SU-DHL-6 (cell line): Measurements from ENCODE around the gene RSPO1.

ENCODE experiments used
- CTCF ChIP-seq: fragments of 200-600 bp; sonication (generic); IDR thresholded peaks from one replicate; pipeline ENCODE4 v1.5.1; 2017; ENCODE audit warnings: antibody characterized with exemption, mild to moderate bottlenecking, low read length, moderate library complexity; ENCODE audit not compliant: insufficient read depth, poor library complexity, severe bottlenecking
- EZH2phosphoT487 ChIP-seq: fragments of 200-600 bp; sonication (generic), shearing (Covaris generic); conservative IDR thresholded peaks from 2 replicates; pipeline ENCODE4 v1.6.1; 2018; ENCODE audit warnings: mild to moderate bottlenecking, antibody characterized with exemption, low read length, moderate library complexity, mixed read lengths

- TF ChIP-seq CTCF (no peak), EZH2phosphoT487 (no peak)
Measured at GRCh38 chr1:37564892-37565291, 69.8 kb downstream of the RSPO1 start.
